Measurements from ENCODE around the gene DPP10.

DNA sequence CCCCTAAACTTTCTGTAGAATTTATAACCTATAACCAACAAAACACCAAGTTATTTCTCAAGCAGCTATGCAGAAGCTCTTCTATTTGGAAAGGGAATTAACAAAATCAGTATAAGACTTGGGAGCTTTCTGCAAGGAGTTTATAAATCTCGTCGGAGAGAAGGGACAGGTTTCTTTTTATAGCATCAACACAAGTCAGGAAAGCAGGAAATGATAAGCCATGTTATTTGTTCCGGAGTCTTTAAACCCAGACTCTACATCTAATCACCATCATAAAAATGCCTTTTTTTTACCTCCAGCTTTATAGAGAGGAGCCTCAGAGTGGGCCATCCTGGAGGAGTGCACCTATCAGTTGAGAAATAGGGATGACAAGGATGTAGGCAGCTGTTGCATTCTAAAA is 137.1 kb downstream of the DPP10 start:
- TF ChIP-seq, protein P1, sequence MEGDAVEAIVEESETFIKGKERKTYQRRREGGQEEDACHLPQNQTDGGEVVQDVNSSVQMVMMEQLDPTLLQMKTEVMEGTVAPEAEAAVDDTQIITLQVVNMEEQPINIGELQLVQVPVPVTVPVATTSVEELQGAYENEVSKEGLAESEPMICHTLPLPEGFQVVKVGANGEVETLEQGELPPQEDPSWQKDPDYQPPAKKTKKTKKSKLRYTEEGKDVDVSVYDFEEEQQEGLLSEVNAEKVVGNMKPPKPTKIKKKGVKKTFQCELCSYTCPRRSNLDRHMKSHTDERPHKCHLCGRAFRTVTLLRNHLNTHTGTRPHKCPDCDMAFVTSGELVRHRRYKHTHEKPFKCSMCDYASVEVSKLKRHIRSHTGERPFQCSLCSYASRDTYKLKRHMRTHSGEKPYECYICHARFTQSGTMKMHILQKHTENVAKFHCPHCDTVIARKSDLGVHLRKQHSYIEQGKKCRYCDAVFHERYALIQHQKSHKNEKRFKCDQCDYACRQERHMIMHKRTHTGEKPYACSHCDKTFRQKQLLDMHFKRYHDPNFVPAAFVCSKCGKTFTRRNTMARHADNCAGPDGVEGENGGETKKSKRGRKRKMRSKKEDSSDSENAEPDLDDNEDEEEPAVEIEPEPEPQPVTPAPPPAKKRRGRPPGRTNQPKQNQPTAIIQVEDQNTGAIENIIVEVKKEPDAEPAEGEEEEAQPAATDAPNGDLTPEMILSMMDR (IDR thresholded peaks at IDR 0.05), result no peak
- no peak for TF ChIP-seq POLR2A (IDR thresholded peaks at IDR 0.05)

All from body of pancreas (tissue), 4 donors.